ENCODE results near the gene GYPC.
"Not testable (repeated sequence)": the region's sequence is repeated elsewhere in the genome, so short reads cannot be mapped to it uniquely, and the experiment has no call there.

The GYPC gene

DNA sequence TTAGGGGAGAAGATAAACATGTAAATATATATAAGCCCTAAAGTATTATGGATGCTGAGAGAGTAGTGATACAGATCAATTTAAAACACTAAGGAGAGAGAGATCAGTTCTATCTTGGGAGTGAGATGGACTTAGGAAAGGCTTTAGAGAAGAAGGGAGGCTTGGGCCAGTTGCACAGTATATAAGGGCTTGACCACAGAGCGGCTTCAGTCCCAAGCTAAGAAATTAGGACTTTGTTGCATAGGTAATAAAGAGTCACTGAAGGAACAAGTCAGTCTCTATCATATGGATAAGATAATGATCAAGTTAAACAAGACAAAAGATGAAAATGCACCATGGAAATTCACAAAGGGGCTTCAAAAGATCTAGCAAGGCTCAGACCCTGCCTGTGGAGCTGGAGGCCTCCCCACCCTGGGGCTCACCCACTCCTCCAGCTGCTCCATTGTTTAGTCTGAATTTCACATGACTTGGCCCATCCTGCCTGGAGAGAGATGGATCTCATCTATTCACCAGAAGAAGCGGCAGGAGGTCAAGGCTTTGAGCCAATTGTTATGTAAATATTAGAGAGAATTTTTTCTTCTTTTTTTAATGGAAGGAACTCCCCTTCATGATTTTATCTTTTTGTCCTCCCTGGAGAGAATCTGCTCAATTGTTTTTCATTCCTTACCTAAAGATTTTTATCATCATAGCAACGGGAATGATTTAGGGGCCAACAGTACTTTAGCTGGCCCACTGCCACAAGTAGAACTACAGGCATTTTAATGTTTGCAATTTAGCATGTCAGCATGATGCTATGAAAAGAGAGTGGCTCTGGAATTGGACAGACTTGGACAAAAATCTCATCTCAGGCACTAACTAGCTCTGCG is 44.0 kb downstream of the GYPC start:
- DNase-seq: no peak

DNA sequence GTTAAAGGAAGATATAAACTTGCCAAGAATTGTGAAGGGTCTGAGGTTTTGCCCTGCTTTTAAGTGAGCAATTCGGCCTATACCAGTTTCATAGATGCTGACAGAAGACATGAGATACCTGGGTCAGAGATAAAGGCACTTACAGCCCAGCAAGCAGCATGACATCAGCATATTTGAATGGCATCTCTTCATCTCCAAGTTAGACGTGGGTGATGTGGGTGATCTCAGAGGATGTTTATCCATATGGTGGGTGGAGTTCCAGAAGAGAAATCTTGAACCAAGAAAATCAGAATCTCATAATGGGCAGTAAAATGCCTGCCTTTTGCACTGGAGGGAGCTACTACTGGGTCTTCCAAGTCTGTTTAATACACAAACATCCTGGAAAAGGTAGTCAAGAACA is 44.7 kb downstream of the GYPC start:
- DNase-seq: no peak

DNA sequence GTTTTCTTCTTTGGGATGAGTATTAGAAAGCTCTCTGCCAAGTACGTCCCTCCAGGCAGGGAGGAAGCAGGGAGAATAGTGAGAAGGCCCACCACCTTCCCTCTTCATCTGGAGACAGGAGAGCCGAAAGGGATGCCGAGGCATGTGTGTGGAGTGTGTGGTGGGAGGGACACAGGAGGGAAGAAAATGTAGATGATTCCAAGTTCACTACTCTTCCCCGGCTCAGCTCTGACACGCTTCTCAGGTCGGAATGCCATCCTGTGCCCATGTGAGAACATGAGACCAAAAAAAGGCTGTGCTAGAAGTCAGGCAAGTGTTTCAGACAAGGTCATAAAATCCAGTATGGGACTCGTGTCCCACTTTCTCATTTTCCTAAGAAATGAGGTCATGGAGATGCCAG is 47.4 kb downstream of the GYPC start:
- DNase-seq: no peak

DNA sequence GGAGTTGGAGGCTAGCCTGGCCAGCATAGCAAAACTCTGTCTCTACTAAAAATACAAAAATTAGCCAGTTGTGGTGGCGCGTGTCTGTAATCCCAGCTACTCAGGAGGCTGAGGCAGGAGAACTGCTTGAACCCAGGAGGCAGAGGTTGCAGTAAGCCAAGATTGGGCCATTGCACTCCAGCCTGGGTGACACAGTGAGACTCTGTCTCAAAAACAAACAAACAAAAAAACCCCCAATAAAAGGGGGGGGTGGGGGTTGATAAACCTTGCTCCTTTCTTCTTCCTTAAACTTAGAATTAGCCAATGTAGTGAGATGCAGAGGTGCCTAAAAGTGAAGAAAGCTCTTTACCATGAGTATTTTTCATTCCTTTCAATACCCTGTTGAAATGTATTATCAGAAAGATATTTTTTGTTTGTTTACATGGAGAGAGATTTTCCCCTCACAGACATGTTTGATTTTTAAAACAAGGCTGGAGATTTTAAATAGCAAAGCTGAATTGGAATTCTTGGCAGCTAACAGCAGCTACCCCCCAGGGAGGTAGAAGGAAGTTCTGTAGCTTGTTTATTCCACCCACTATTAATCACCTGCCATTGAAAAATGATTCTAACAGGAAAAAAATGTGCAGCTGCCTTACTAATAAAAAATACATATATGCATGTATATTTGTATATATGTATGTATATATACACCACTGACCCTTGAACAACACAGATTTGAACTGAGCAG is 48.6 kb downstream of the GYPC start:
- no peak for DNase-seq

DNA sequence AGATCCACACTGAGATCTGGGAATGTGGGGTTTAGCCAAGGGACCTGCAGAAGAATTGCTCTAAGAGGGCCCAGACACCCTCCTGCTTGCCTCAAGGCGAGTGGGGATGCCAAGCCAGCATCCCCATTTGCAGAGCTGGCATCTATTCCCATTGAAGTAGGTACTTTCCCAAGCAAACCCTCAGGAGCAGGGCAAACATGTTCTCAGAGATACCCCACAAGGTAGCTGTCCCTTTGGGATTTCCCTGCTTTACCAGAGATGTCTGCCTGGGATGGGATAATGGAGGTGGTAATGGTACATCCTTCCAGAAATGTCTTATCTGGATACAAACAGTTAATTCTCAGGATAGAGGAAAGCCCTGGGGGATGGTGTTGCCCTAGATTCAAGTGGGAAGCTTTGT is 51.2 kb downstream of the GYPC start:
- DNase-seq: no peak

DNA sequence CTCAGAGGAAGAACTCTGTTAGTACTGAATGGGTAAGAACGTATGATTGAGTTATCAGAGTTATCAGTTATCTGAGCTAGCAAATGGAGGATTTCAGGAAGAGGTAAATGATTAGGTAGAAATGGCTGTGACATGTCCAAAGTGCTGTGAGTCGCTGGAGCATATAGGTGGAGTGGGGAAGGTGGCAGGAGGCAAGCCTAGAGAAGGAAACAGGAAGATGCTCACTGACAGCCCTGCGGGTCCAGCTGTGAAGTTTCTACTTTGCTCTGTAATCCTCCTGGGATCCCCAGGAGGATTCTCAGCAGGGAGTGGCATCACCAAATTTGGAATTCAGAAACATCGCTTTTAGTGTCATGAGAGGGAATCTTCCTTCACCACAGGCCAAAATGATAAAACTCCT is 52.0 kb downstream of the GYPC start:
- DNase-seq: no peak

DNA sequence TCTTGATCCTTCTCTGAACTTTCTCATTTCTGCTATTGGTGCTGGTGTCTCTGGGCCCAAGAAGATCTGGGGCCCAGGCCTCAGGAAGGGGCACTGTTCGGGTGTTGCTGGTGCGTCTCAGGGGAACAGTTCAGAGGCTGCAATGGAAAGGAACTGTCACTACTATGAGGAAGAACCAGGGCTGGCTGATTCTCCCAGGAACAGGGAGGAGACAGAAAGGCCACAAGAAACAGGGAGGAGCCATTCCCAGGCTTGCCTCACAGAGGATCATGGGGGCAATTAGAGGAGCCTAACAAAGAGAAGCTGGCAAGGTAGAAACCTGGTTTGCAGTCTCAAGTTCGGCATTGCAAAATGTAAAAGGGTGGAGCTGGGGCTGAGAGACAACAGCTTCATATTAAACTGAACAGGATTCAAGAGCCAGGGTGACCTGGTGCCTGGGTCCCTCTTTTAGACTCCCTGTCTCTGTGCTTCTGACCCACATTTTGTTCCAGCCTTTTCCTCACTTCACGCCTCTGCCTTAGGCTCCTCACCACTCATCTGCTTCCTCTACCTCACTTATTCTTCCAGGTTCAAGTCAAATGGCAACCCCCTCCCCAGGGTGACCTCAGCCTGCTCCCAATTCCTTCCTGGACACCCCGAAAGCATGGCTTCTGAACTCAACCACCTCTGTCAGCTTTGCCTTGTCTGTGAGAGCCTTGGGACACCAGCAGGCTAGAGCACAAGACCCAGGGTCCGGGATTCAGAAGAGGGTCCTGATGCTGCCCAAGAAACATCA is 58.4 kb downstream of the GYPC start:
- no peak for DNase-seq

DNA sequence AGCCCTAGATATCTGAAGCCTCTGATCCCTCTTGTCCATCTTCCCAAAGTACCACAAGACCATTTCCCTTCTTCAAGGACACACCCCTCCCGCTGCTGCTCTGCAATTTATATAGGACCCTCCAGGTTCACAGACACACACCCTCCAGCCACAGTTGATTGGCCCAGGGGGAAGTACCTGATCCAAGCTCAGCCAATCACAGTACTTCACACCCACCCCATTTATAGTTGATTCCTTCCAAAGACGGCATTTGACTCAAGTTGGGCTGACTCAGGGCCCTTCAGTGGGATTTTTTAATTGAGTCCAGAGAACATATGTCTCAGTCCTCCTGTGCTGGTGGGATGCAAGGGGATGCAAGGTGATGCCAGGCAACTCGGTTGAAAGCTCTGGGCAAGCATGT is 59.2 kb downstream of the GYPC start:
- no peak for DNase-seq

DNA sequence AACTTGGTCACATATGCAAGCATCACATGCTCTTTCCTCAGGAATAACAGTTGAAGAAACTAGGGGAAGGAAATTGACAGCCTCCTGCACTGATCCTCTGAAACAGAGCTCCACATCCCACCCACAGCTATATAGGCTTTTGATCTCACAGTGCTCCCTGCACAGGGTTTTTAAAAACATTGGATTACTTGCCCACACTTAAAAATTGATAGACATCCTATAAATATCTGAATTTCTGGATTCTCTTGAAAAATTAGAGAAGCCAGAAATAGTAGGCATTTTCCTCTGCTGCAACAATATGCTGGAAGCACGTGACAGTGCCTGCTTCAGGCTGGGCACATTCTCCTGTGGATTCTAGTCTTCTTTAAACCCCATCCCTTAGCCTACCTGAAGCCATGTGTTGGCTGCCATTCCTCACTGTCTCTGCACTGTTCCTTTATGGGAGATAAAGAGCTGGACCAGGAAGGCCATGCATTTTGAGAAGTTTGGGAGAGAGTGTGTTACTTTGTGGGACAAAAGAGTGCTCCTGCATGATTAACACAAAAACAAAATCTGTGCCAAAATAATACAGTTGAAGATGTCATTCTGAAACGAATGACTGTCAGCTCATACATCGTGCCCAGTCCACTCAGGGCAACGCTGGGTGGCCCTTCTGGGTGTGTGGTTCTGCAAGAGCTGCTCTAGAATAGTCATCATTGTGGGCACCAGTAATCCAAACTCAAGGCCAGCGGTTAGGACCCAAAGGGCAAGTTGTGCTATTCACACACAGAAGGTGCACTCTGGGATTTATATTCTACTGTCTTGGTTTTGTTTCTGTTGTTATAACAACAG is 59.8 kb downstream of the GYPC start:
- no peak for DNase-seq

DNA sequence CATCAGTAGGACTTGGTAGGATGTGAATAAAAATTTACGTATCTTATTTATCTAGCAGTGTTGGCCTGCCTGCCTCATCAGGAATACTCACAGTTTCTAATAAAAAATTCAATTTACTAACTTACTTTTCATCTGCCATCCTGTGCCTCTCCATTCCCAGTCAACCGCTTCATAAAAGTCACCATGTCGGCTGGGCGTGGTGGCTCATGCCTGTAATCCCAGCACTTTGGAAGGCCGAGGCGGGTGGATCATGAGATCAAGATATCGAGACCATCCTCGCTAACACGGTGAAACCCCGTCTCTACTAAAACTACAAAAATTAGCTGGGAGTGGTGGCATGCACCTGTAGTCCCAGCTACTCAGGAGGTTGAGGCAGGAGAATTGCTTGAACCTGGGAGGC is 61.3 kb downstream of the GYPC start:
- DNase-seq: not testable (repeated sequence)

DNA sequence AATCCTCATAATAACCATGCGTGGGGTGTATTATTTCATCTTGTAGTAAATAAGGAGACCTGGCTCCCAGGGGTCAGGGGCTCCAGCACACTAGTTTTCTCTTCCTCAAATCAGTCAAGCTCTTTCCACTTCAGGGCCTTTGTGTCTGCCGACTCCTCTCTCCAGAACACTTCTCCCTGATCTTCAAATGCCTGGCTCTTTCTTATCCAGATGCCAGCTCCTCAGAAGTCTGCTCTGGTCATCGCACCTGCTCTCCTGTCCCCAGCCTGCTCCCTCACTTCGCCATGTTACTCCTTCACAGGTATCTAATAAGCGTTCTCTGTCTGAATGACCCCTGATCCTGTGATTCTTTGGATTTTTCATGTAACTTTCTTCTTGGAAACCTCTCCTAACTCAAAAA is 62.0 kb downstream of the GYPC start:
- no peak for DNase-seq

DNA sequence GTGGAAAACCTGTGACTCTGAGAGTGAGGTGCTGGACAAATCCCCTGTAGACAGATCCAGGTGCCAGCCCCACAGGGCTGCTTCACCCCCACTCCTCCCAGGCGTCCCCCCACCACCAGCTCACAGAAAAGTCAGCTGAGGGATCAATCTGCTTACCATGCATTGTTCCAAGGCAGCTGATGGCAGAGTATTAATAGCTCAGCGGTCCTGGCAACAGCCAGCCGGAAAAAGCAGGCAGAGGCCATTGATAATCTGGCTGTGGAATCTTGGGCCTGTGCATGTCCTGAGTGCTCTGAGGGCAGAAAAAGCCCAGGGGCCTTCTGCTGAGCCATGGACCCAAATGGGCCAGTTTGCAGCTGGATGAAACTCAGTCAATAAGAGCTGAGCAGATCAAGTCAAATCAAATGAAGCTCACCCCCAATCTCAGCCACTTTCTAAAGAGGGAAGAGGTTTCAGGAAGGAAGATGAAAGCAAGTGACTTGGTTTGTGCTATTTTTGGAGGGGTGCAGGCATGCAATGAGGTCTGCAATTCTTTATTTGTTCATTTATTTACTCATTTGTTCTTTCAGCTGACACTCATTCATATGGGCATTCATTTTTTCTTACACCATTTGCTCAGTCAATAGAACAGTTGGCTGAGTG is 63.4 kb downstream of the GYPC start:
- no peak for DNase-seq

DNA sequence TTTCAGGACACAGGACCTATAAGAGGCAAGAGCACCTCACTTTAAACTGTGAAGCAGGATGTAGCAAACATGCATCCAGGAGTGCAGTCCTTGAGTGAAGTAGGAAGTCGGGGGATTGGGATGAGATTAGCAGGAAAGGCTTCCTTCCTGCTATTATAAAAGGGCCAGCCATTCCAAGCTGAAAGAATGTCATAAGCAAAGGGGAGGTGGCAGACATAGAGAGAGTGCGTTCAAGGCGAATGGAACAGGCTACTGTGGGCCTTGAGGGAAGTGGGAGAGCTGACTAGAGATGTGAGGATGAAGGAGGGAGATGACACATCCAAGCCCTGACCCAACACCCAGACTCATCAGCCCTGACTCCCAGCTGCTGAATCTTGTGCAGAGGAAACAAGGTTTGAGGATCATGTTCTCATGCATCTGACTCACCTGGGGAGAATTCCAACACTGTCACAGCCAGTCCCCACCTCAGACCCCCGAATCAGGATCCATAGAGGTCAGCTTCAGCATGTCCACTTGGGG is 63.9 kb downstream of the GYPC start:
- DNase-seq: no peak

DNA sequence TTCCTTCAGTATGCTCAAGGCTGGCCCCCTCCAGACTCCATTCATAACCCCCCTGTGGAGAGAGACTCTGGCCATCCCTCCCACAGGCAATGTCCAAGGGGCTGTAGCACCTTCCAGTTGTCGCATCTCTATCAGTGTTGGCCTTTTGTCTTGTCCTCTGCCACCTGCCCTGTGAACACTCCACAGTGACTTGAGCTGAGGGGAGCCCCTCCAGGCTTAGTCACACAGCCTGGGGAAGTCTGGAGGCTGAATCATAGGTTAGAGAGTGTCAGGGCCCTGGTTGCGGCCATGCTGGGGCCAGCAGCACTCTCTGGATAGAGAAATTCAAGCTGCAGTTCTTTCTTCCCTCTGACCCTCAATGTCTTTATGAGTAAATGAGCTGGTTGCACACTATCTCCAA is 64.7 kb downstream of the GYPC start:
- DNase-seq: no peak

DNA sequence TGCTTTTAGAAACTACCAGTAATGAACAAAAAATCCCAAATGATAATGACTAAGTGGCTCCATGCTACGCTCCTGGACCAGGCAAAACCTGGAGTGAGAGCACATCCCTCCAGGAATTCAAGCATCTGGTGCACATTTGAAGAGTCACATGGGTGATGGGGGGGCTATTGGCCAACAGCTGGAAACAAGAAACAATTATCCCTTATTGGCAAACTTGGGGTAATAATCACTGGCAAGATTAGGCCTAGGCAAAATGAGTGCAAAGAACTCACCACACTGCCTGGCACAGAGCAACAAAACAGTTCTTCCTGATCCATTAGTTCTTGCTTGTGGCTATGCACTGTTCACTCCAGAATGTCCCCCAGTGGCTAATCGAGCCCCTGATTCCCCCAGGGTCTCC is 66.1 kb downstream of the GYPC start:
- DNase-seq: no peak

DNA sequence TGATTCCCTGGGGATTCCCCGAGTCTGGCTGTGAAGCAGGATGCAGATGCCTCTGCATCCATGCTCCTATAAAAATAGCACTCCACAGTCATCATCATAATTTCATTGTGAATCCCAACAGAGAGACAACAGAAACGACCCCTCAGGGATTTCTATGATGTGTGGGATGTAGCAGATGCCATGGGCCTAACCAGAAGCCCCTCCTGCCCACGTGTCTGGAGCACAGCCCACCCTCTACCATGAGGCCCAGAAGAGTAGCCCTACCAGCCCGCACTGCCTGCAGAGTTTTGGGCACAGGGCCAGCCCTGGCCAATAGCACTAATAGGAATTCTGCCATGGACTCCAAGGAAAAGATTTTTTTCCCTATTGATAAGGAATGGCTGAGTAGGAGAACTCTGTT is 66.6 kb downstream of the GYPC start:
- no peak for DNase-seq

DNA sequence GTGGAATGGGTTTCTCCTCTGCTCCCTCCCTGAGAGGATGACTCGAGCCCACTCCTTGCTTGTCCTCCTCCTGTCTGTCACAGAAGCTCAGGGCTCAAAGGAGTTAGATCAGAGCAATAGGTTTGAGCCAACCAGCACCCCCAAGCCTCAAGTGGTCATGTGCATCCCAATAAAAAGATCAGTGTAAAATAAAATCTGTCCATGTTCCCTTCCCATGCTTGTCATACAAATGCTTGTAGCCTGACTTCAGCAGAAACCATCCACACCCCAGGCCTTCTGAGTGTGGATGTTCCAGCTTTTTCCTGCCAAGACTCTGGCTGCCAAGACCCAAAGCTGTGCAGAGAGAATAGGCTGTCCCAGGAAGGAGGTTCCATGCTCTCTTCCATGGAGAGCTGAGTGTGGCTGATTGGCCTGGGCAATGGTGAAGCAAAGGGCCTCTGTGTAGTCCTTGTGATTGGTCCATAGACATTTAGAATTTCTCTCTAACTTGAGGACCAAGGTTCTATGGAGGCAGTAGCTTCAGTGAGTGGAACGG is 67.4 kb downstream of the GYPC start:
- no peak for DNase-seq

DNA sequence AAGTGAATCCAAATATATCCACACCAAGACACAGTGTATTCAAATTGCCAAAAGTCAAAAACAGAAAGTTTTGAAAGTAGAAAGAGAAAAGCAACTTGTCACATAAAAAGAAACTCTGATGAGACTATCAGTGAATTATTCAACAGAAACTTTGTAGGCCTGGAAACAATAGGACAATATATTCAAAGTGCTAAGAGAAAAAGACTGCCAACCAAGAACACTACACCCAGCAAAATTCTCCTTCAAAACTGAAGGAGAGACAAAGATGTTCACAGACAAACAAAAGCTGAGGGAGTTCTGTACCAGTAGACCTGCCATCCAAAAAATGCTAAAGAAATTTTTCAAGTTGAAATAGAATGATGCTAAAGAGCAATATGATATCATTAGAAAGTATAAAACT is 69.6 kb downstream of the GYPC start:
- DNase-seq: no peak

DNA sequence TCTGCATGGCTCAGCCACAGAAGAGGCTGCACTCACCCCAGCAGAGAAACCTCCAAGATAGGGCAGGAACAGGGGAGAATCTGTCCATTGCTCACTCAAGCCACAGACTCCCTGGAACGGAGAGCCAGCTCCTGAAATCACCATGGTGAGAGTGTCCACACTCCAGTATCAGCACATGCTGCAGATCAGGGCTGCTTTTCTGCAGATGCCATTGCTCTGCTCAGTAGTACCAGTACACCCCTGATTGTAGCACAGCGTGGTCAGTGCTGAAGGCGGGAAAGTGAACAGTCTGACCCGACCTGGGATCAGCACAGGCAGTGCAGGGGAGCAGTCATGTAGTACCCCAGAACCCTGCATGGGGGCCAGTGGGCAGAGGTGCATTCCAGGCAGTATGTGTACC is 73.9 kb downstream of the GYPC start:
- no peak for DNase-seq

DNA sequence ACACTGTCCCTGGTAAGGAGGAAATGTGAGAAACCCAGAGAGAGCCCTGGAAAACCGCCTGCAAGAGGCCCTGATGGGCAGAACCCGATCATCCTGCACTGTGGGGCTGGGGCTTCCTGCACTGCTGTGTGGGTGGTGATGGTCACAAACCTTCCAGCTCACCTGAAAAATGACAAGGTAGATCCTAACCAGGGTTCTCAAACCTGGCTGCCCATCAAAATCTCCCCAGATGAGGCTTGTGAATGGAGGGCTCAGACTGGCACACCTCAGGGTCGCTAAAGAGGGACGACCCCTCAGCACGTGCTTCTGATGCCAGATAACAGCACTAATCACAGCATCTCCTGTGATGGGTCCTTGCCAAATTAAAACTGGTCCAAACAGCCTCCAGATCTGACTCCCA is 74.7 kb downstream of the GYPC start:
- DNase-seq: no peak

DNA sequence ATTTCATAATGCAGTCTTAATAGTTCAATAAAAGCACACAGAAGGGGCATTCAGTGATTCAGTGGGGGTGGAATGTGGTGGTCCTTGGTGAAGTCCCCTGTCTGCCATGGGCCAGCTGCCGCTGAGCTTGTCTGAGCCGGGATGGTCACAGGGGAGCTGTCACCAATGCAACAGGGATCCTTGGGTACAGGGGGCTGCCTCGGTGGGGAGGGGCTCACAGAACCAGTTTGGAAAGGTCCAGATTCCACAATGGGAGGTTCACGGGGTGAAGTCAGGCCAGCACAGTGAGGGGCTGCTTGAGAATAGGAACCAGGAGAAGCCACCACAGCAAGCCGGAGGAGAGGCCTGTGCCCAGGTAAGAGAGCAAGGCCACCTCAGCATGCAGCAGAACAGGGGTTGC is 75.4 kb downstream of the GYPC start:
- no peak for DNase-seq
